ENCODE data around the gene INA. TPM values are rescaled to one million over a fixed set of nuclear protein-coding genes. Genes with fewer than 3 reads are reported as not detected.

INA gene
- total and polyA plus RNA-seq, 2 donors (not counting 3 experiments of a cell fraction or from before 2014, with no cell fraction given): 0.25 to 0.40 TPM

DNA sequence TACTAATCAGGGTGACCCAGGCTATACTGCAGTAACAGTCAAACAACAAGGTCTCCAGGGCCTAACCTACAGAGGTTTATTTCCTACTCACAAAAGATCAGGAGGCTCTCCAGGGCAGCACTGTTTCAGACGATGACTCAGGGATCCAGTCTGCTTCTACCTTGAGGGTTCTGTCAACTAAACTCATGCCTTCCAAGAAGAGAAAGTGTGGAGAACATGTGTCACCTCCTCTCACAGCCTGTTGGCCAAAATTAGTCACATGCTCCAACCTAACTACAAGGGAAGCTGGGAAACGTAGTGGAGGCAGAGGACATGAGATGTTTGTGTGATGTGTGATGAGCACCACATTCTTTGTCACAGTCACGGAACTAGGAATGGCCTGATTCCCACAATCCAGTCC lies 14.7 kb upstream of the INA start:
- intact Hi-C loops (cut with micrococcal nuclease) (no loop called here), dilution Hi-C loops (cut with MboI; ENCODE audit: extremely low pct_ligation_motif_present, low sequenced_read_pairs) (no loop called here)
- no TSS peak for BruUV-seq (replicated peaks)
- Histone ChIP-seq H2AFZ (ENCODE audit: low read depth, low read length) (no peak overlapping the region), H3K79me2 (ENCODE audit: control insufficient read depth, insufficient read depth, low read length) (no peaks in the 10 kb centered on the region), H3K27ac (ENCODE audit: insufficient read depth, low read depth, low read length) (no peak overlapping the region), H3K9me3 (replicated peaks; ENCODE audit: control insufficient read depth, insufficient read depth, low read length) (no peaks in the 10 kb centered on the region), H3K4me2 (ENCODE audit: insufficient read depth, low read length) (no peak overlapping the region), H3K36me3 (ENCODE audit: control insufficient read depth in 2 of 2, extremely low read depth in 1 of 2, insufficient read depth in 2 of 2, low read length in 2 of 2) (no peaks in the 10 kb centered on the region), H3K4me1 (ENCODE audit: control insufficient read depth, extremely low read depth, insufficient read depth, low read length) (no peaks in the 10 kb centered on the region), H3K9ac (replicated peaks; ENCODE audit: extremely low read depth, insufficient read depth, low read length) (no peak overlapping the region), H3K27me3 (ENCODE audit: control insufficient read depth in 2 of 2, insufficient read depth in 2 of 2, low read length in 2 of 2) (peaks cover 7 to 8% of the 10 kb centered on the region in 2 experiments), H4K20me1 (replicated peaks; ENCODE audit: control insufficient read depth, extremely low read depth, insufficient read depth, low read length) (no peaks in the 10 kb centered on the region), H3K9me1 (replicated peaks; ENCODE audit: control insufficient read depth, extremely low read depth, insufficient read depth, low read length) (no peaks in the 10 kb centered on the region), H3K4me3 (replicated peaks in 1 of 3; ENCODE audit: insufficient read depth in 1 of 3, low read depth in 1 of 3, low read length in 3 of 3) (no peak overlapping the region)
- FAIRE-seq: no peak
- ChIA-PET CTCF (interaction anchor here (1.4 kb wide), 1 partner anchor 18 kb away, joined by 4 read pairs; no protein-coding TSS in a partner anchor), POLR2A (no interaction called here)
- no peak for DNase-seq (ENCODE audit: low read depth, low spot score)
- TF ChIP-seq POLR2A (IDR thresholded peaks at IDR 0.05; ENCODE audit: low read depth, low read length) (no peak), GATA2 (IDR thresholded peaks at IDR 0.05; ENCODE audit: insufficient read depth, insufficient read length, low read depth, low read length) (no peak), EZH2 (IDR thresholded peaks at IDR 0.05; ENCODE audit: borderline replicate concordance, low read depth, low read length, severe bottlenecking) (no peak), POLR2AphosphoS5 (IDR thresholded peaks at IDR 0.05; ENCODE audit: insufficient read depth, low read depth, low read length) (no peak), MYC (IDR thresholded peaks at IDR 0.05; ENCODE audit: low read depth, low read length) (no peak), JUN (IDR thresholded peaks at IDR 0.05; ENCODE audit: borderline replicate concordance, insufficient read depth, insufficient read length, low read depth) (no peak), FOS (IDR thresholded peaks at IDR 0.05; ENCODE audit: borderline replicate concordance, insufficient read depth, low read length) (no peak)
- TF ChIP-seq, protein P1, sequence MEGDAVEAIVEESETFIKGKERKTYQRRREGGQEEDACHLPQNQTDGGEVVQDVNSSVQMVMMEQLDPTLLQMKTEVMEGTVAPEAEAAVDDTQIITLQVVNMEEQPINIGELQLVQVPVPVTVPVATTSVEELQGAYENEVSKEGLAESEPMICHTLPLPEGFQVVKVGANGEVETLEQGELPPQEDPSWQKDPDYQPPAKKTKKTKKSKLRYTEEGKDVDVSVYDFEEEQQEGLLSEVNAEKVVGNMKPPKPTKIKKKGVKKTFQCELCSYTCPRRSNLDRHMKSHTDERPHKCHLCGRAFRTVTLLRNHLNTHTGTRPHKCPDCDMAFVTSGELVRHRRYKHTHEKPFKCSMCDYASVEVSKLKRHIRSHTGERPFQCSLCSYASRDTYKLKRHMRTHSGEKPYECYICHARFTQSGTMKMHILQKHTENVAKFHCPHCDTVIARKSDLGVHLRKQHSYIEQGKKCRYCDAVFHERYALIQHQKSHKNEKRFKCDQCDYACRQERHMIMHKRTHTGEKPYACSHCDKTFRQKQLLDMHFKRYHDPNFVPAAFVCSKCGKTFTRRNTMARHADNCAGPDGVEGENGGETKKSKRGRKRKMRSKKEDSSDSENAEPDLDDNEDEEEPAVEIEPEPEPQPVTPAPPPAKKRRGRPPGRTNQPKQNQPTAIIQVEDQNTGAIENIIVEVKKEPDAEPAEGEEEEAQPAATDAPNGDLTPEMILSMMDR (IDR thresholded peaks at IDR 0.05; ENCODE audit: extremely low read depth in 1 of 2, insufficient read depth in 1 of 2, low read depth in 1 of 2, low read length in 2 of 2): no peak
- TF ChIP-seq, protein P2, sequence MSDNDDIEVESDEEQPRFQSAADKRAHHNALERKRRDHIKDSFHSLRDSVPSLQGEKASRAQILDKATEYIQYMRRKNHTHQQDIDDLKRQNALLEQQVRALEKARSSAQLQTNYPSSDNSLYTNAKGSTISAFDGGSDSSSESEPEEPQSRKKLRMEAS (IDR thresholded peaks at IDR 0.05; ENCODE audit: insufficient read depth, insufficient read length): no peak
